Measurements from ENCODE around the gene NAV3. TPM values are rescaled to one million over a fixed set of nuclear protein-coding genes. Genes with fewer than 3 reads are reported as not detected.

NAV3 gene
- total RNA-seq, 2 donors from 2014 or later = 0.72 to 1.9 TPM

- H3K4me3 ChIP-seq = no peak overlapping the region
- H3K27ac ChIP-seq = no peak overlapping the region
- H3K9me3 ChIP-seq = no peaks in the 10 kb centered on the region
- no peaks in the 10 kb centered on the region for H3K27me3 ChIP-seq
- no peak for TF ChIP-seq CTCF (IDR thresholded peaks at IDR 0.05)
- no peak overlapping the region for H3K9ac ChIP-seq (ENCODE audit: low read depth in 2 of 2, low read length in 2 of 2)
- no peaks in the 10 kb centered on the region for H3K36me3 ChIP-seq
- no peaks in the 10 kb centered on the region for H3K4me1 ChIP-seq
- no peak for DNase-seq
- intact Hi-C loops (cut with DNase I) = no loop called here
Observed at GRCh38 chr12:77980782-77981181, 150.1 kb downstream of the NAV3 start.

- DNase-seq = no peak
- Histone ChIP-seq H3K9ac (ENCODE audit: low read depth in 2 of 2, low read length in 2 of 2) (no peak overlapping the region), H3K27me3 (no peaks in the 10 kb centered on the region), H3K4me1 (no peaks in the 10 kb centered on the region), H3K4me3 (no peak overlapping the region), H3K36me3 (no peaks in the 10 kb centered on the region), H3K27ac (no peak overlapping the region), H3K9me3 (no peaks in the 10 kb centered on the region)
- intact Hi-C loops (cut with DNase I) = no loop called here
- no peak for TF ChIP-seq CTCF (IDR thresholded peaks at IDR 0.05)
Observed at GRCh38 chr12:77983859-77984258, 153.2 kb downstream of the NAV3 start.

GRCh38 chr12:77992760-77993159 is 162.1 kb downstream of the NAV3 start:
- H3K9me3 ChIP-seq = no peaks in the 10 kb centered on the region
- intact Hi-C loops (cut with DNase I) = no loop called here

GRCh38 chr12:77993658-77994057 is 163.0 kb downstream of the NAV3 start:
- Histone ChIP-seq H3K27ac (no peak overlapping the region), H3K4me1 (no peaks in the 10 kb centered on the region), H3K36me3 (no peaks in the 10 kb centered on the region), H3K27me3 (no peaks in the 10 kb centered on the region), H3K9ac (ENCODE audit: low read depth in 2 of 2, low read length in 2 of 2) (no peak overlapping the region), H3K4me3 (no peak overlapping the region), H3K9me3 (no peaks in the 10 kb centered on the region)
- no peak for DNase-seq
- TF ChIP-seq CTCF (IDR thresholded peaks at IDR 0.05) = no peak
- intact Hi-C loops (cut with DNase I) = no loop called here

More at GRCh38 chr12:77992760-77993159, 162.1 kb downstream of the NAV3 start:
- TF ChIP-seq CTCF (IDR thresholded peaks at IDR 0.05) = no peak
- Histone ChIP-seq H3K9ac (ENCODE audit: low read depth in 2 of 2, low read length in 2 of 2) (no peak overlapping the region), H3K4me3 (no peak overlapping the region), H3K36me3 (no peaks in the 10 kb centered on the region), H3K27me3 (no peaks in the 10 kb centered on the region), H3K27ac (no peak overlapping the region), H3K4me1 (no peaks in the 10 kb centered on the region)
- no peak for DNase-seq

GRCh38 chr12:77995436-77996167 is 164.9 kb downstream of the NAV3 start:
- TF ChIP-seq CTCF (IDR thresholded peaks at IDR 0.05) = no peak
- no peak overlapping the region for H3K4me3 ChIP-seq
- no peak overlapping the region for H3K9ac ChIP-seq (ENCODE audit: low read depth in 2 of 2, low read length in 2 of 2)
- no peaks in the 10 kb centered on the region for H3K36me3 ChIP-seq
- H3K4me1 ChIP-seq = peaks cover 4% of the 10 kb centered on the region
- H3K9me3 ChIP-seq = no peaks in the 10 kb centered on the region
- intact Hi-C loops (cut with DNase I) = no loop called here
- DNase-seq = no peak
- H3K27me3 ChIP-seq = no peaks in the 10 kb centered on the region
- no peak overlapping the region for H3K27ac ChIP-seq

Data from colonic mucosa (tissue), 4 donors.